ENCODE results near the gene KMT2E.

GRCh38 chr7:105097619-105098018 lies 83.6 kb downstream of the KMT2E start:
- TF ChIP-seq CTCF (conservative IDR thresholded peaks at IDR 0.05; ENCODE audit: low read length) (no peak), EZH2phosphoT487 (IDR thresholded peaks at IDR 0.05; ENCODE audit: borderline replicate concordance, low read depth, low read length) (no peak)
